M059J (cell line): ENCODE results near the gene CAPN1. TPM values are rescaled to one million over a fixed set of nuclear protein-coding genes. Genes with fewer than 3 reads are reported as not detected.
"Not testable (repeated sequence)": the region's sequence is repeated elsewhere in the genome, so short reads cannot be mapped to it uniquely, and the experiment has no call there.

ENCODE experiments used
- DNase-seq: peaks from one replicate; pipeline ENCODE4 v3.0.0-alpha.2; 2012; ENCODE audit warnings: low read depth
- total RNA-seq: library from RNA; depleted of rRNA; stranded (reverse); fragments of >200 nt; shearing (Covaris generic); gene quantifications from 2 replicates; pipeline ENCODE4 v1.2.3, GENCODE V29; 2014

Gene CAPN1
- total RNA-seq, 1 experiment from 2014 or later = 208 TPM

DNA sequence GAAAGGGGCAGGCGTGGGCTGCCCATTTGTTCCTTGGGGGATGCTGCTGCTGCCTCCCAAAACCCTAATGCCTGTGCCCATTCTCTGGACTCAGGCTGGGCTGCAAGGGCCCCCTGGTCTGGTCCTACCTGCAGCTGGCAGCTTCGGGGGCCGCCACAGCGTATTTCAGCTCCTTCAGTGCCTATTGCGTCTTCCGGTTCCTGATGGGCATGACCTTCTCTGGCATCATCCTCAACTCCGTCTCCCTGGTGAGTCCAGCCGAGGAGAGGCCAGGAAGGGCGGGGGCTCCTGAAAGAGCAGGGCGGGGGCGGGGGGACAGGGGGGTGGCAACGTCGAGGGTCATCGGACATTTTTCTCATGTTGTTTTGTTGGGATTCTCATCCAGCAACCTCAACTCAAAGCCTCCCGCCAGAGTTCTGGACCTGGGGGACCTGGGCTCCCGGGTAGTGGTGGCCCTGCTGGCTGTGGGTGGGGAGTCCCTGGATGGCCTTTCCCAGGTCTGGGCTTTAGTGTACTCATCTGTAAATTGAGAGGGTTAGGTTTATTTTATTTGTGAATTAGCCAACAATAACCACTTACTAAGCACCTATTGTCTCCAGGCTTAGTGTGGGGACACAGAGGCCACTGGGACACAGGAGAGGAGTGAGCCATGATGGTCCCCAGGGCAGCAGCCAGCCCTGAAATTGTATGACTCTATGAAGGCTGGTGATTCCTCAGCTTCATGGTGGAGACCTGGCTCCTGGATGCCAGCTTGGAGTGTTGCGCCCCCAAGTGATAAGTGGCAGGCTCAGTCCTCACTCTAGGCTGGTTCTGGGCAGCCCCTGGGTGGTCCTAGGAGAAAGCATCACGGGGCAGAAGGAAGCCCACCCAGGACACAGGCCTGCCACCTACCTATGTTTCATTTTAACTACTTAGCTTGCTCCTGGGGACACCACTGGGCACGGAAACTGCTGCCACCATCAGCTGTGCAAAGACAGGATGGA is 36.0 kb downstream of the CAPN1 start:
- no peak for DNase-seq

DNA sequence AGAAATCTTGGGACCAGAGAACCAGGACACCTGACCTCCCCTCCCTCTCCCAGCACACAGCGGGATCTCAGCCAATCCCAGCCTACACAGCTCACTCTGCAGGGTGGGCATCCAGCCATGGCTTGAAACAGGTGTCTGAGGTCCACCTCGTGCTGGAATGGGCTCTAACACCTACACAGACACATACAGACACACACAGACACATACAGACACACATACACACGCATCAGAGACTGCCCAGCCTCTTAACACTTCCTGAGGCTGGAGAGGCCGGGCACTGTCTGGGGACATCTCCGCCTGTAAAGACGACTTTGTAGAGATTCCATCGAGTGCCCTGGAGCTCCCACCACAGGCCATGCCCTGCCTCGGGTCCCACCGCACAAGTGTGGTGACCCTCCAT is 36.7 kb downstream of the CAPN1 start:
- no peak for DNase-seq

DNA sequence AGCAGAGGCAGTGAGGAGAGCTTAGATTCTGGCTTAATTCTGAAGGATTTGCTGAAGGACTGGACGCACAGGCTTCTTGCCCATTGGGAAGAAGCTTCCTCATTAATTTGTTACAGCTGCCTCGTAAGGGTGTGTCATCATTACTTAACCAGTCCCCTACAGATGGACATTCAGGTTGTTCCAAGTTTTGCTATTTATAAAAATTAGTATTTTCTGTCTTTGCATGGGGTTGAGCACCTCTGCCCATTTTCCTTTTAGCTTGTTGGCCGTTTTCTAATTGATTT is 38.1 kb downstream of the CAPN1 start:
- DNase-seq = no peak

DNA sequence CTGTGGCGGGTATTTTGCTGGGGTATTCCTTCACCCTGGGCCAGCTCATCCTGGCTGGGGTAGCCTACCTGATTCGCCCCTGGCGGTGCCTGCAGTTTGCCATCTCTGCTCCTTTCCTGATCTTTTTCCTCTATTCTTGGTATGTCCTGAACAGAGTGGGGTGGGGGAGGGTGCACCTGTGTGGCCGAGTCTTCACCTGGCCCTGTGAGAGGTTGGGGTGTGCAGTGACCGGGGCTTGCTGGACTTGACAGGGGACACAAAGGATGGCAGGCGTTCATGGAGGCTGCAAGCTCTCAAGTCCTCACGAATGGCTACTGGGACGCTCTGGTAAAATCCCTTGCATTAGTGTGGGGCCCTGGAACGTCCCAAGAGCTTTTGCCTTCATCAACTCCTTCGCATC is 39.3 kb downstream of the CAPN1 start:
- DNase-seq = no peak

DNA sequence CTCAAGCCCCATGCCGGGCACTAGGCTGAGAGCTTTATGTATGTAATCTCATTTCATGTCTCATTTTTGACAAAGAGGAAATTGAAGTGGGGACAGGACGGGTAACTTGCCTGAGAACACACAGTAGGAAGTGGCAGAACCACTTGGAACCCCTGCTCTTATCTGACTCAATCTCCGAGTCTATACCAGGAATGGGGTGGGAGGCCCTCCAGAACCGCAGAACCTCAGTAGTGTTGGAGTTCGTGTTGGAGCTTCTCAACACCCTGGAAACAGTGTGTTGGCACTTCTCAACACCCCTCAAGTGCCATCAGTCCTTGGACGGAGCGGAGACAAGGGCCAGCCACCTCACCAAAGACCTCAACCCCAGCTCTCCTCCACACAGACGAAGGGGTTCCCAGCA is 41.3 kb downstream of the CAPN1 start:
- no peak for DNase-seq

DNA sequence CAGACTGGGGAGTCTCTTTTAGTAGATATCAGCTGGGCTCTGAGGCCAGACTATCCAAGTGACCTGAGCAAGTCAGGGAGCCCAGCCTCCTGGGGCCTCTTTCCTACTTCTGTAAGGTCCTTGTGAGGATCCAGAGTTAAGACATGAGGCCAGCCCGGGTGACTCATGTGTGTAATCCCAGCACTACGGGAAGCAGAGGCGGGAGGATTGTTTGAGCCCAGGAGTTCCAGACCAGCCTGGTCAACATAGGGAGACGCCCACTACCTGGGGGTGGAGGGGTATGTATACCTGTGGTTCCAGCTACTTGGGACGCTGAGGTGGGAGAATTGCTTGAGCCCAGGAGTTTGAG is 43.2 kb downstream of the CAPN1 start:
- peak; percentile 75 for DNase-seq

DNA sequence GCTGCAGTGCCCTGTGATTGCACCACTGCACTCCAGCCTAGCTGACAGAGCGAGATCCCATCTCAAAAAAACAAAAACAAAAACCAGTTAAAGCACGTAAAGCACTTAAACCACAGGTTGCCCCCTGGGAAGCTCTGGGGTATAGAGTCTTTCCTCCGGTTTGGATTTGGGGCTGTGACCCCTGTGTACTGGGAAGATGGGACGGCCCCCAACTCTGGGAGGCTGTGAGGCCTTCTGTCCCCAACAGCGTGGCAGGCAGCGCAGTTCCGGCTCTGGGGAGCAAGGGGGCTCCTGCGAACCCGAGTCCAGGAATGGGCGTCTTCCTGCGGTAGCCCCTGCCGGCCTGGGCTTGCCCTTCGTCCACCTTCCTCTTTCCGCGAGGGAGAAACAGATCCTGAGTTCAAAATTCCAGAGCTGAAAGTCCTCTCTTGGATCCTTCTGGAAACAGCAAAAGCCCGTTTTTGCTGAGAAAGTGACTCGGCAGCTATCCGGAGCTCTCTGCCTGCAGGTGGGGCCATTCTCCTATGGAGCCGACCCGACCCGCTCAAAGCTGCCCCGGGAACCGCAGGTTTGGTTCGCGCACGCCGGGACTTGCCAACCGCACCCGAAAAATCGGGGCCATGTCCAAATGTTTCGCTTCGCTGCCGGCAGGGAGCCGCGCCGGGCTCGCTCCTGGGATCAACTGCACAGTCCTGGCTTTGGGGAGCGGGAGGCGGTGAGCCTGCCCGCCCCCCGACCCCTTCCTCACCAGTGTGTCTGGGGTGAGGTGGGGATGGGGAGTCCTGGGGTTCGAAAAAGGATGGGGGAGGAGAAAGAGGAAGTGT is 43.8 kb downstream of the CAPN1 start:
- DNase-seq = peak; percentile 63

DNA sequence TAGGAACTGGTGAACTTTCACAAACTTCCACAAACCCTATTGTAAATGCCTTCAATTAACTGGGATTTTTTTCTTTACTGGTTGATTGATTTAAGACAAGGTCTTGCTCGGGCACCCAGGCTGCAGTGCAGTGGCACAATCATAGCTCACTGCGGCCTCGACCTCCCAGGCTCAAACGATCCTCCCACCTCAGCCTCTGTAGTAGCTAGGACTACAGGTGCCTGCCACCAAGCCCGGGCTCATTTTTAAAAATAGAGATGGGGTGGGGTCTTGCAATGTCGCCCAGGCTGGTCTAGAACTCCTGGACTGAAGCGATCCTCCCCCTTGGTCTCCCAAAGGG is 44.3 kb downstream of the CAPN1 start:
- no peak for DNase-seq

DNA sequence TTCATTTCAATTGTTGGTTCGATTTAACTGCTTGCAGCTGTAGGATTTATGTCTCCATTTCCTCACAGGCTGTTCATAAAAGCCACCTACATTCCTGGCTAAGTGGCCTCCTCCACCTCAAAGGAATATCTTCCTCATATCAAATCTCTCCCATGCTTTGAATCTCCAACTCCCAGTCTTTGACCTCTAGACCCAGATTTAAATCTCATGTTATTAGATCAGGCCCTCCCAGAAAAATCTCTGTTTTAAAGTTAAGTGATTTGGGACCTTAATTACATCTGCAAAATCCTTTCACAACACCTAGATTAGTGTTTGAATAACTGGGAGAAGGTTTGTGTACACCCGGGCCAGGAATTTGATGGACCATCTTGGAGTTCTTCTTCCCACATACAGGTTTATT is 46.2 kb downstream of the CAPN1 start:
- no peak for DNase-seq

DNA sequence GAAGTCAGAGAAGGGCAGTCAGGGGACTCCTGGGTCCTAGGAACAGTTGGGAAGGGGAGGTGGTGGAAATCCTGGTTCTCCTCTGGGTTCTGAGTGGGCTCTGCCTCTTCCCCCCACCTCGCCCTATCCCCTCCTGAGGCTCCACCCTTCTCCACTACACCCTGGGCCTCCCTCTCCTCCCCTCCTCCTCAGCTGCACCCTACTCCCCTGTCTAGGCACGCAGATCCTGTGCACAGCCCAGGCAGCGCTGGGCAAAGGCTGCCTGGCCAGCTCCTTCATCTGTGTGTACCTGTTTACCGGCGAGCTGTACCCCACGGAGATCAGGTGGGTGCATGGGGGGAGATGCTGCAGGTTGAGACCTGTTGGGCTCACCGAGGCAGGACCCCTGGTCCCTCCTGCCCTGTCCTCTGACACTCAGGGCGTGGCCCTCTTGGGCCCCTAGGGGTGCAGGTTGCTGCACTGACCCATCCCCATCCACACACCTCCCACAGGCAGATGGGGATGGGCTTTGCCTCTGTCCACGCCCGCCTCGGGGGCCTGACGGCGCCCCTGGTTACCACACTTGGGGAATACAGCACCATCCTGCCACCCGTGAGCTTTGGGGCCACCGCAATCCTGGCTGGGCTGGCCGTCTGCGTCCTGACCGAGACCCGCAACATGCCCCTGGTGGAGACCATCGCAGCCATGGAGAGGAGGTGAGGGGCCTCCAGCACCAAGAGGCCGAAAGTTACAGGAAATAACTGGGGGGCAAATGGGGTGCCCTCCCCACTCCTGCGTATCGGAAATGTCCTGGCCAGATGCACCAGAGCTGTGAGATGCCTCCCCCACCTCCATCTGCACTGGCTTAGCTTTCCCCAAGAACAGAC is 54.7 kb downstream of the CAPN1 start:
- no peak for DNase-seq

DNA sequence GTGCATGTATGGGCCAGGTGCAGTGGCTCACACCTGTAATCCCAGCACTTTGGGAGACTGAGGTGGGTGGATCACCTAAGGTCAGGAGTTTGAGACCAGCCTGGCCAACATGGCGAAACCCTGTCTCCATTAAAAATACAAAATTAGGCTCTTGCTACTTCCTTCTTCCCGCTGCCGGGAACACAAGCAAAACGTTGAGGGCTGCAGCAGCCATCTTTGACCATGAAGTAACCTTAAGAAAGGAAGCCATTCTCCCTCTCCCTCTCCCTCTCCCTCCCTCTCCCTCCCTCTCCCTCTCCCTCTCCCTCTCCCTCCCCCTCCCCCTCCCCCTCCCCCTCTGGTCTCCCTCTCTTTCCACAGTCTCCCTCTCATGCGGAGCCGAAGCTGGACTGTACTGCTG is 56.6 kb downstream of the CAPN1 start:
- DNase-seq = not testable (repeated sequence)

DNA sequence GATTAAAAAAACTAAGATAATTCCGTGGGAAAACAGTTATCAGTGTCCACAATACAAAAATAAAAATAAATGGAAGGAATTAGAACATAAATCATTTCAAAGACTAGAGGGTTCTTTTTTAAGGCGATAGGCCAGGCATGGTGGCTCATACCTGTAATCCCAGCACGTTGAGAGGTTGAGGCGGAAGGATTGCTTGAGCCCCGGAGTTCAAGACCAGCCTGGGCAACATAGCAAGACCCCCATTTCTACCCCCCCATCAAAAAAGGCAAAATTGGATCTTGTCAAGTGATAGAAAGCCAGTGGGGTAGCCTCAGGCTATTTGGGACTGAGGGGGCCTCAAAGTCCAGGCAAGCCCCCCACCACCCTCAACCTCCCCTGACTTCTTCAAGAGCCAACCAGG is 59.4 kb downstream of the CAPN1 start:
- no peak for DNase-seq

DNA sequence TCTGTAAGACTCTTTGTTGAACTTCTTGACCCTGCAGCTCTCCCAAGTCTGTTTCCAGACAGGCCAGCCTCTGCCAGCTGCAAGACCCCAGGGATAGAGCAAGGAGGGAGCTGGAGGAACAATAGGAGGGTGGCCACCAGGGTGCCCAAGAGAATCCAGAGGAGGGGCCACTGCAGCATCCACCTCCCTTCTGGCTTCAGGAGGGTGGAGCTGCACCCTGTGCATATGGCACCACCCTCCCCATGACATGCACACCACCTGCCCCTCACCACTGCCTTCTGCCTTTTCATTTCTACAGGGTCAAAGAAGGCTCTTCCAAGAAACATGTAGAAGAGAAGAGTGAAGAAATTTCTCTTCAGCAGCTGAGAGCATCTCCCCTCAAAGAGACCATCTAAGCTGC is 60.0 kb downstream of the CAPN1 start:
- no peak for DNase-seq

DNA sequence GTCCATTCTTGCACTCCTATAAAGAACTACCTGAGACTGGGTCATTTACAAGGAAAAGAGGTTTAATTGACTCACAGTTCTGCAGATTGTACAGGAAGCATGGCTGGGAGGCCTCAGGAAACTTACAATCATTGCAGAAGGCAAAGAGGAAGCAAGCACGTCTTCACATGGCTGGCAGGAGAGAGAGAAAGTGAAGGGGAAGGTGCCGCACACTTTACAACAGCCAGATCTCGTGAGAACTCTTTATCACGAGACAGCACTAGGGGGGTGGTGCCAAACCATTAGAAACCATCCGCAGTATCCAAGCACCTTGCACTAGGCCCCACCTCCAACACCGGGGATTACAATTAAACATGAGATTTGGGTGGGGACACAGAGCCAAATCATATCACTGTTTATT is 60.7 kb downstream of the CAPN1 start:
- no peak for DNase-seq

DNA sequence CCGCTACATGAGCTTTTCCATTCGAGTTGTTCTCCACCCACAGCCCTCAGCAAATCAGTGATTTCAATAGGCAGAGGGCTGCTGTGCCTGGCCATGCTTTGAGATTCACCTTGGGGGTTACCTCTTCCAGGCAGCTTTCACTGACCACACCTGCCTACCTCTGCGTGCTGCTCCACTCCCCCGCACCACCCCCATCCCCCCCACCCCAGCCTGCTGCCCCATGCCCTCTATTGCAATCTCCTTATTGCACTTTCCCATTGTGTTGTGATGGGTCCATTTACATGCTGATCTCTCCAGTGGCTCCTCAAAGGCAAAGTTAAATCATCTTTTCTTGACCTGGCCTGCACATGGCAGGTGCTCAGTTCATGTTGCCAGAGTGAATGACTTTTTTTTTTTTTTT is 62.1 kb downstream of the CAPN1 start:
- no peak for DNase-seq

DNA sequence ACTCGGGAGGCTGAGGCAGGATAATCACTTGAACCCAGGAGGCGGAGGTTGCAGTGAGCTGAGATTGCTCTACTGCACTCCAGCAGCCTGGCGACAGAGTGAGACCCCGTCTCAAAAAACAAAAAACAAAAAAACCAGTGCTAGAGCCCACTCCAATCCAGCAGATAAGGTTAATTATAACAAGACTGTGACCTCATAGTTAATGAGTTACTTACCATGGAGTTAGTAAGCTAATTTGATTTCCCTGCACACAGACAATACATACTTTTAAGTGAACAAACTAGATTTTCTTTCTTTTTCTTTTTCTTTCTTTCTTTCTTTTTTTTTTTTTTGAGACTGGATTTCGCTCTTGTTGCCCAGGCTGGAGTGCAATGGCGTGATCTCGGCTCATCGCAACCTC is 63.3 kb downstream of the CAPN1 start:
- not testable (repeated sequence) for DNase-seq

DNA sequence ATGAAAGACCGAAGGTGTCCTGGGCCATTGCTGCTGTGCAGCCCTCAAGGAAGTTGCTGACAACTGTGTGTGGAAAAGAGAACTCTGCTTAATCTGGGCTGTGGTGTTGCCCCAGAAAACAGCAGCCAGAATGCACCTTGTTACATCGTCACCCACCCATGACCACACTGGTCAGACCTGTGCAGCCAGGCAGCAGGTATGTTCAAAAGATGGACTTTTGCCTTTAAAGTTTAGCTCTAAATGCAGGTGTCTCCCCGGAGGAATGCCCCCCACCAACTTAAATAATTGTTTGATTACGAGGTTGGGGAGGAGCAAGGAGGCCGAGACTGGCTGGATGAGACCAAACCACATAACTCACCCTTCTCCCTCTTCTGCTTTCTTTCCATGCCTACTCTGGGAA is 64.8 kb downstream of the CAPN1 start:
- DNase-seq = no peak

DNA sequence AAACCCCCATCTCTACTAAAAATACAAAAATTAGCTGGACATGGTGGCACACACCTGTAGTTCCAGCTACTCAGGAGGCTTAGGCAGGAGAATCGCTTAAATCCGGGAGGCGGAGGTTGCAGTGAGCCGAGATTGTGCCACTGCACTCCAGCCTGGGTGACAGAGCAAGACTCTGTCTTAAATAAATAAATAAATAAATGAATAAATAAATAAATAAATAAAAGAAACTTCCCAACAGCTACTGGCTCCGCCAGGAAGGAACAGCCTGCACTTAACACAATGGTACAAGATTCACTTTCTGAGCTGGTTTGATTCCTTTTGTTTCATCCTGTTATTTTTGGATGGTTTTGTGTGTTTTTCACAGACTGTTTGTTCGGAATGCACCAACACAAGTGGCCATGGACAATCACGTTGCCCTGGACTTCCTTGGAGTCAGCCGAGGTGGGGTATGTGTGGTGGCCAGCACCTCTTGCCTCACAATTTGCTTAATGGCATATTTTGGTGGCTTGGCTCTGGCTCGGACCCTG is 66.5 kb downstream of the CAPN1 start:
- DNase-seq = not testable (repeated sequence)

DNA sequence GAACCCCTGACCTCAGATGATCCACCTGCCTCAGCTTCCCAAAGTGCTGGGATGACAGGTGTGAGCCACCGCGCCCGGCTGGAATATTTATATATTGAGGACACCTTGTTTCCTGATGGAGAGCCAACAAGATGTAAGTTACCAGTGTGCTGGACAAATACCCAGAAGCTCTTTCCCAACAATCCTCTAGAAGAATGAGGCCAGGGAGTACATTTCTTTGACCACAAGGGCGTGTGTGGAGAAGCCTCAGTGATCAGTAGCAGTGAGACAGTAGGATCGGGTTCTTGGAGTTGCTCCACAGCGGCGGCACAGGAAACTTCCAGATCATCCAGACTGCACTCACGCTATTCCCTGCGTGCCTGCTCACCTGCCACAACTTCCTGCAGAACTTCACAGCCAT is 69.7 kb downstream of the CAPN1 start:
- peak; percentile 11 for DNase-seq

DNA sequence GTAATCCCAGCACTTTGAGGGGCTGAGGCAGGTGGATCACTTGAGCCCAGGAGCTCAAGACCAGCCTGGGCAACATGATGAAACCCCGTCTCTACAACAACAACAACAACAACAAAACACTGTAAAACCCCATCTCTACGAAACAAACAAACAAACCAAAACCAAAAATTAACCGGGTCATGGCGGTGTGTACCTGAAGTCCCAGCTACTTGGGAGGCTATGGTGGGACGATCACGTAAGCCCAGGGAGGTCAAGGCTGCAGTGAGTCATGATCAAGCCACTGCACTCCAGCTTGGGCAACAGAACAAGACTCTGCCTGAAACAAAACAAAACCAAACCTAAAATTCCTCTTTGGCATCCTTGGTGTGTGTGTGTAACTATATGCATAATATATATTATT is 73.0 kb downstream of the CAPN1 start:
- DNase-seq = peak; percentile 44

DNA sequence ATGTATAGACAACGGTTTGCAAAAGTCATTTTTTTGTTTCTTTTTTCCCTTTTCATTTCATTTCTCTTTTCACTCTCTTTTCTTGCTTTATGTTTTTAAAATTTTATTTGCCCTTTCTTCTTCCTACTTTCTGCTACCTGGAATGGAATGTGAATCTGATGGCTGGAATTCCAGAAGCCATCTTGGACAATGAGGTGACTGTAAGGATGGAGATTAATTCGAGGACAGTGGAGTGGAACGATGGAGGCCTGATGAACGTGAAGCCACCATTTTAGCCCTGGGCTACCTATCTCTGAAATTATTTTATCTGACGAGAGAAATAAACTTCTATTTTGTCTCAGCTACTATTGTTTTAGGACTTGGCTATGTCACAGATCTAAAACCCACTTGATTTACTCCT is 77.3 kb downstream of the CAPN1 start:
- no peak for DNase-seq

DNA sequence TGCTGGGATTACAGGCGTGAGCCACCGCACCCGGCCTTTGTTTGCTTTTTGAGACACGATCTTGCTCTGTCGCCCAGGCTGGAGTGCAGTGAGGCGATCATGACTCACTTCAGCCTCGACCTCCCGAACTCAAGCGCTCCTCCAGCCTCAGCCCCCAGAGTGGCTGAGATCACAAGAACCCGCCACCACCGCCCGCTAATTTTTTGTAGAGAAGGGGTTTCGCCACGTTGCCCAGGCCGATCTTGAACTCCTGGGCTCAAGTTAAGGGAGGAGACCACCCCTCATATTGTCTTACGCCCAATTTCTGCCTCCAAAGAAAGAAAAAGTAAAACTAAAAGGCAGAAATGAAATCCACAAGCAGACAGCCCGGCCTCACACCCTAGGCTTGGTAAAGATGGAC is 78.6 kb downstream of the CAPN1 start:
- no peak for DNase-seq
